ENCODE data around the gene EML4.
"Not testable (repeated sequence)": the region's sequence is repeated elsewhere in the genome, so short reads cannot be mapped to it uniquely, and the experiment has no call there.

Gene EML4

DNA sequence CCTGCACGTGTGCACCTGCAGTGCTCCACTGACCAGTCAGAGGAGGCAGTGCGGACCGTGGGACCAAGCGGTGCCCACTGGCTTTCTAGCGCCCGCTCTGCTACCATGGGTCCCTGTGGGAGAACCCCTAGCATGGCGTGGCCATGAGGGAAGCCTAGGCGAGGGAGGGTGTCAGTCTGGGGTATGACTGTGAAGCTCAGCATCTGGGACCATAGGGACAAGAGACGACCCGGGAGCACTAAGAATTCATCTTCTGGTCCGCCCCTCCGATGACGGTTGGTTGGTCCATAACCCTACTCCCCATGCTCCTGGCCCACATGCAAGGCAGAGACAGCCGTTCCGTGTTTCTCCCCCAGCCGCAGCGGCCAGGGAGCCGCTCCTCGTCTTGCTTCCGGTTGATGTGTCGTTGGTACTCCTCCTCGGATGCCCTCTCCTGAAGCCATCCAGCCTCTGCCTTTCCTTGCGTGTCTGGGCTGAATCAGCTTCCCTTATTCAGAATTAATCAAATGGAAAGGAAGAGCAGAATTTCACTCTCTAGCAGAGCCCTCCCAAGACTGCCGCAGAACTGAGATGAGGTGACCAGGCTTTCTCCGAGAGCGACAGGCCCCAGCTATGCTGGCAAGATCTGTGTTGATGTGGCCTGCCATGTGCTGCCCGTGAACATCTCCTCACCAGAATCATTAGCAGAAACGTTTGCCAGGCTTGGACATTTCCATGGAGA, 168.9 kb downstream of the EML4 start:
- no peak for DNase-seq

GRCh38 chr2:42338567-42339190, 169.5 kb downstream of the EML4 start:
- DNase-seq = no peak

DNA sequence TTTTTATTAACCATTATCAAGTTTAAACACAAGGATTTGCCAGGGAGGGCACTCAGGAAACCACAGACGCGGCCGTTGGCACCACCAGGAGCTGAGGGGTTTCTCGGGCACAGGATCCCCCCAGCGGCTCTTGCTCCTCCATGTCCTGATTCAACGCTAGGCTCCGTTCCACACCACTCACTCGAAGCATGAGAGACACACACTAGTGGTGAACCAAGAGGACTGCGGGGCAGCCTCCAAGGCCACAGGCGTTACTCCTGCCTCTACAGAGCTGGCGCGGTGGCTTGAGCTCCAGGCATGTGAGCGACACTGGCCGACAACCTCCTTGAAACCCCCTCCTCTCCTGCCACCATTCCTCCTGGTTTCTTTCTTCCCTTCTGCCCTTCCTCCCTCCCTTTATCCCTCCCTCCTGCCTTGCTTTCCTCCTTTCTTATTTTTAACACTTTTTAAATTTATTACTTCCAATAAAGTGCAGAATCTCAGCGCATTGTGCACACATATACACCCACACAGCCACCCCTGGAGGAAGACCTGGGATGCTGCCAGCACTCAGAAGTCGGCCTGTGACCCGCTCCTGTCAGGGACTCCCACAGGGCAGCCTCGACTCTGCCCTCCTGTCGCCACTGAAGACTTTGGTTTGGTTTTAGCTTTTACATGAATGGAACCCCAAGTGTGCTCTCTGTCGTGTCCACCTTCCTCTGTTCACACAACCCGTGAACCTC, 170.2 kb downstream of the EML4 start:
- DNase-seq = no peak

DNA sequence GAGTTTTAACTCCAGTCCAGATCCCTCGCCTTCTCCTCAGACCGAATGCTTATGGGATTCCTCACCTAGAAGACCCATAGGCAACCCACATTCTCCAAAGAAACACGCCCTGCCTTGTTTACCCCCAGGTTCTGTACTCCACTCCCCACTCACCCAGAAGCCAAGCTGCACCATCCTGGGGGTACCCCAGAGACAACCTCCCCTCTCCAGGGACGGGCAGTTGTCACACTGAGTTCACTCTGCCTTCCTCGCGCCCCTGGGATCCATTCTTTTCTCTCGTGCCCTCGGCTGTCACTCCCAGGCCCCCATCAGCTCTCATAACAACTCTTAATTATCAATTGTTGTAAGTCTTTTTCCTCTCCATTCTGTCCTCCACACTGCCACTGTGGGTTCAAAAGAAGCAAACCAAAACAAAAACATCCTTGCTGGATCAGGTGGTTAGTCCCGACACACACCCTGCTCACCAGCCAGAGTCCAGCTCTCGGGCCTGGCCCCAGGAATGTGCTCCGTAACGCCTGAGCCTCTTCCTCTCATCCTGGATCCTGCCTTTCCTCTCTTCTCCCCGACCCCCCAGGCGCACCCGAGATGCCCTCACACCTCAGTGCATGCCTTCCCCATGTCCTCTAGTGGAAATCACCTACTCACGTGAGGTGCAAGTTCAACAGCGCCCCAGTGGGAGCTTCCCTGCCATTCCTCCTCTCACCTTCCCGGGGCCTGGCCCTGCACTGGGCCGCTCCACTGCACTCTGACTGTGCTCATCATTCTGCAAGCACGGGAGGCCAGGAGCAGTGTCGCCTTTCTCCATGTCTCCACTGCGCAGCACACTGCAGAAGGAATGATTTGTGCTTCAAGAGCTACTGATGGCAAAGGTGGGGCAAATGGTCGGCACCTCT, 171.1 kb downstream of the EML4 start:
- no peak for DNase-seq

DNA sequence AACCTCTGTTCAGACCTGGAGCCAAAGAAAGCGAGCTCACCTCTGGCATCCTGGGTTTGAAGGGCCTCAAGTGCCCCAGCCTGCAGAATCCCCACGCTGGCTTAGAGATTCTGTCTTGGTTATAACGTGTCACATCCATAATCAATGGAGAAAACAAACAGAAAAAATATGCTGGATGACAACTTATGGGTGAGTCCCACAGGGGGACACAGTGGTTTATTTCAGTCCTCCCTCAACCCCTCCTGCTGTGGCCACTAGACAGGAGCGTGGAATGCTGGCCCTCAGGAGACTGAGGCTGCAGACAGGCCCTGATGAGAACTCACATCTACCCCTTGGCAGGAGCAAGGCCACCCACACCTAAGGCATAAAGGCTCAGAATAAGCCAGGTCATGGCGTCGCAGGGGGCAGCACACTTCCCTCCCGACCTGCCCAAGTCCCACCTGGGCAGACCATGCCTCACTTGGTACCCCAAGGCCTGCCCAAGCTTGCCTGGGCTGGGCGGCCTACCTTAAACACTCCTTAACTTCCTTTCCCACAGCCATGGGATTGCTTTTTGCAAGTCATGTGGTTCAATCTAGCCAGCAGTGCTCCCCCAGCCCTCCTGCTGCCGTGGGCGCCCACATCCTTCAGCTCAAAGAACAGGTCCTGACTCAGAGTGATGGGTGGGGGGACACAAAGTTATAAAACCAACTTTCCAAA, 171.9 kb downstream of the EML4 start:
- DNase-seq = no peak

GRCh38 chr2:42342061-42342794, 173.1 kb downstream of the EML4 start:
- no peak for DNase-seq

GRCh38 chr2:42342795-42343241, 173.7 kb downstream of the EML4 start:
- DNase-seq = no peak

DNA sequence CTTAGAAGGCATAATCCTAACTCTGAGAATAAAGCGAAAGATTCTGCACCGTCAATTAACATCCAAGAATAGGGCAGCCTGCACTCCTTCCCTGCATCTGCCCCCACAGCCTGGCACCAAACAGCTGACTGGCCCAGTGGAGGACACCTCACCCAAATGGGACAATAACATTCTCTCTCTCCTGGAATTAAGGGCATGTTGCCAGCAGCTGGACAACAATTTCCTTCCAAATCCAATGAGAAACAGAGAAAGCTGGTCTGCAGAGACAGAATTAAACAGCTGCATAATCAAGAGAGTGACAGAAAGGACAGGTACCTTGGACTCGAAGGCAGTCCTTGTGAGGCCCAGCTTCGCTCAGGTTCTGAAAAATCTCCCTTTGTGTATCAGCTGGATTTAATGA, 176.8 kb downstream of the EML4 start:
- no peak for DNase-seq

DNA sequence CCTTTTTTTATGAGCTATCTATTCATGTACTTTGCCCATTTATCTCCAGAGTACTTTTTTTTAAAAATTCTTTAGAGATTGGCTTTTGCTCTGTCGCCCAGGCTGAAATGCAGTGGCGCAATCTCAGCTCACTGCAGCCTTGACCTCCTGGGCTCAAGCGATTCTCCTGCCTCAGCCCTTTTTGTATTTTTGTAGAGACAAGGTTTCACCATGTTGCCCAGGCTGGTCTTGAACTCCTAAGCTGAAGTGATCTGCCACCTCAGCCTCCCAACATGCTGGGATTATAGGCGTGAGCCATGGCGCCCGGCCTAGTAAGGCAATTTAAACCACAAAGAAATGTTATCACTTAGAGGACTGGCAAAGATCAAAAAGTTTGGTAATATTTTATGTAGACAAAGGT, 177.7 kb downstream of the EML4 start:
- DNase-seq = not testable (repeated sequence)

- not testable (repeated sequence) for DNase-seq
These were observed 178.4 kb downstream of the EML4 start for GRCh38 chr2:42347518-42347917.

GRCh38 chr2:42348113-42348805, 179.1 kb downstream of the EML4 start:
- no peak for DNase-seq

- no peak for DNase-seq
These were observed 181.4 kb downstream of the EML4 start for GRCh38 chr2:42350434-42351063.

DNA sequence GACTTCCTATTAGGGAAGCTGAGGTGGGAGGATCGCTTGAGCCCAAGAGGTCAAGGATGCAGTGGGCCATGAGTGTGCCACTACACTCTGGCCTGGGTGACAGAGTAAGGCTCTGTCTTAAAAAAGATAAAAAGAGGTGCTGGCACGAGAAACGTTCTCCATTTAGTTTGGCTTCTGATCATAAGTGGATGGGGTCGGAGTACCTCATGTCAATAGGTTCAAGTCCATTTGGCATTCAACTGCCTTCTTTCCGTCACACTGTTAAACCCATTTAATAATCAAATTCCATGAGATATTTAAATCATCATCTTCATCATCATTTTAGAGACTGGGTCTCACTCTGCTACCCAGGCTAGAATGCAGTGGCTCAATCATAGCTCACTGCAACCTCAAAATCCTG, 182.7 kb downstream of the EML4 start:
- no peak for DNase-seq

- no peak for DNase-seq
These were observed 184.8 kb downstream of the EML4 start for GRCh38 chr2:42353792-42354429.

- no peak for DNase-seq
These were observed 190.3 kb downstream of the EML4 start for GRCh38 chr2:42359304-42359964.

- no peak for DNase-seq
These were observed 190.9 kb downstream of the EML4 start for GRCh38 chr2:42359965-42360483.

GRCh38 chr2:42360493-42360889, 191.3 kb downstream of the EML4 start:
- no peak for DNase-seq

DNA sequence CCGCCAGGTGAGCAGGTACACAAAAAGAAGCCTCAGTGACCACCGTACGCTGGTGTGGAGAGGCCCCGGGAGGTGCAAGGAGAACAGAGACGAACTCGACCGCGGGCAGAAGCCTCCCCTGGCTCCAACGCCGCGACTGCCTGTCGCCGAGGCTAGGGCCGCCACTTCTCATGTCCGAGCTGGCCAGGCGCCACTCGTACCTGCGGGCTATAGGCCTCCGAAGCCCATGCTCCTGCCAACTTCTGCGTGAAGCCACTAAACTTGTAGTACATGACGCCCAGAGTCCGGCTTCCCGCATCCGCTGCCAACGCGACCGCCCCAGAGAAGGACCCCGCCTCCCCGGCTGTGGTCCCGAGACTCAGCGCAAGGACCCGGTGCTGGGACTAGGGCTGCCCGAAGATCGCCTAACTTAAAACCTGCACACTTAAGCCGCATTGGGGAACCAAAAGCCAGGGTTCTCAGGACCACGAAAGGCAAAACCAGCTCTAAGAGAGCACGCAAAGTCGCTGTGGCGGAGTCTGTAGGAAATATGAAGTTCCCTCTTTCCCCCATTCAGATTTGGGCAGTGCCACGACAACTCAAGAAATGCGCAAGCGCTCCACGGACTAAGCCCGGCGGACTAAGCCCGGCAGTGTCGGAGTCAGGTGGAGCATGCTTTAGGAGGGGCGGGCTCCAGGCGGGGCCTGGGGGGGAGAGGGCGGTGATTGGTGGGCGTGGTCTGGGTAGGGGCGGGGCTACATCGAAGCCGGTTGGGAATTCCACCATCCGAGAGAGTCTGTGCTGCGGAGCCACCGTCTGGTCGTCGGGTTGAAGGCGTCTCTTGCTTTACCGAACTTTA, 192.0 kb downstream of the EML4 start, which contains the start of gene COX7A2L:
TSS of gene COX7A2L (minus strand) at position 328 of the 838 bp plus-strand sequence. CDS start at position 272, 56 bp downstream.
- DNase-seq = peak; percentile 94
